H9 (cell line): ENCODE results near the gene LIX1. TPM values are rescaled to one million over a fixed set of nuclear protein-coding genes. Genes with fewer than 3 reads are reported as not detected.

Experiments used
- DNase-seq: peaks from one replicate; pipeline ENCODE4 v3.0.0-alpha.2; 2017
- H2AFZ ChIP-seq: one replicate; pipeline ENCODE4 v1.6.1; 2013; ENCODE audit warnings: mild to moderate bottlenecking, low read length, control low read depth, moderate library complexity
- H2AK5ac ChIP-seq: 2 replicates; pipeline ENCODE4 v1.6.1; 2013; ENCODE audit warnings: low read length, control low read depth, mixed read lengths; ENCODE audit not compliant: insufficient read length
- H2BK120ac ChIP-seq: one replicate; pipeline ENCODE4 v1.6.1; 2013; ENCODE audit warnings: low read depth, mild to moderate bottlenecking, low read length, control low read depth, inconsistent platforms; ENCODE audit not compliant: poor library complexity, severe bottlenecking
- H2BK12ac ChIP-seq: 2 replicates; pipeline ENCODE4 v1.6.1; 2013; ENCODE audit warnings: low read length, control low read depth, mixed read lengths, low read depth; ENCODE audit not compliant: insufficient read length
- H2BK15ac ChIP-seq: 2 replicates; pipeline ENCODE4 v1.6.1; 2013; ENCODE audit warnings: low read depth, low read length, control low read depth
- H2BK20ac ChIP-seq: one replicate; pipeline ENCODE4 v1.6.1; 2013; ENCODE audit warnings: low read depth, mild to moderate bottlenecking, low read length, control low read depth, inconsistent platforms; ENCODE audit not compliant: poor library complexity, severe bottlenecking
- H2BK5ac ChIP-seq: 2 replicates; pipeline ENCODE4 v1.6.1; 2013; ENCODE audit warnings: low read length, control low read depth, mixed read lengths; ENCODE audit not compliant: insufficient read length
- H3K14ac ChIP-seq: 2 replicates; pipeline ENCODE4 v1.6.1; 2013; ENCODE audit warnings: low read length, control low read depth; ENCODE audit not compliant: insufficient read depth
- H3K18ac ChIP-seq: 2 replicates; pipeline ENCODE4 v1.6.1; 2013; ENCODE audit warnings: low read depth, mild to moderate bottlenecking, mixed read lengths, low read length, control low read depth; ENCODE audit not compliant: insufficient read length
- H3K23ac ChIP-seq: 2 replicates; pipeline ENCODE4 v1.6.1; 2013; ENCODE audit warnings: low read length, control low read depth, mixed read lengths, low read depth; ENCODE audit not compliant: insufficient read length
- H3K23me2 ChIP-seq: 2 replicates; pipeline ENCODE4 v1.6.1; 2013; ENCODE audit warnings: low read depth, mild to moderate bottlenecking, mixed read lengths, low read length, control low read depth; ENCODE audit not compliant: insufficient read length, poor library complexity, severe bottlenecking
- H3K27ac ChIP-seq: 2 replicates; pipeline ENCODE4 v1.5.1; 2013; ENCODE audit warnings: low read length, control low read depth, mixed read lengths, low read depth; ENCODE audit not compliant: insufficient read length
- H3K27me3 ChIP-seq: 2 replicates; pipeline ENCODE4 v1.6.1; 2013; ENCODE audit warnings: low read length, control low read depth, inconsistent platforms; ENCODE audit not compliant: insufficient read depth
- H3K4ac ChIP-seq: 2 replicates; pipeline ENCODE4 v1.6.1; 2013; ENCODE audit warnings: low read depth, mild to moderate bottlenecking, control low read depth, inconsistent platforms, low read length, moderate library complexity
- H3K4me1 ChIP-seq: 2 replicates; pipeline ENCODE4 v1.6.1; 2013; ENCODE audit warnings: low read length, control low read depth, inconsistent platforms; ENCODE audit not compliant: insufficient read depth
- H3K4me2 ChIP-seq: 2 replicates; pipeline ENCODE4 v1.6.1; 2013; ENCODE audit warnings: low read length, control low read depth, mixed read lengths; ENCODE audit not compliant: insufficient read length, insufficient read depth
- H3K56ac ChIP-seq: 2 replicates; pipeline ENCODE4 v1.6.1; 2013; ENCODE audit warnings: low read depth, mild to moderate bottlenecking, mixed read lengths, low read length, control low read depth; ENCODE audit not compliant: insufficient read length
- H3K79me1 ChIP-seq: 2 replicates; pipeline ENCODE4 v1.6.1; 2013; ENCODE audit warnings: low read depth, mild to moderate bottlenecking, moderate library complexity, low read length, control low read depth, inconsistent platforms; ENCODE audit not compliant: insufficient read depth, poor library complexity, severe bottlenecking
- H3K79me2 ChIP-seq: 2 replicates; pipeline ENCODE4 v1.6.1; 2013; ENCODE audit warnings: low read length, control low read depth, inconsistent platforms; ENCODE audit not compliant: insufficient read depth
- H3K9ac ChIP-seq: 2 replicates; pipeline ENCODE4 v1.6.1; 2013; ENCODE audit warnings: low read length, control low read depth, mixed read lengths; ENCODE audit not compliant: insufficient read length; ENCODE audit errors: extremely low read depth
- H3K9me3 ChIP-seq: one replicate; pipeline ENCODE4 v1.6.1; 2013; ENCODE audit warnings: low read depth, low read length, inconsistent platforms; ENCODE audit not compliant: control insufficient read depth
- H3T11ph ChIP-seq: one replicate; pipeline ENCODE4 v1.6.1; 2013; ENCODE audit warnings: mild to moderate bottlenecking, low read length, control low read depth, inconsistent platforms
- H4K20me1 ChIP-seq: one replicate; pipeline ENCODE4 v1.6.1; 2013; ENCODE audit not compliant: control insufficient read depth, insufficient read length, insufficient read depth
- H4K5ac ChIP-seq: 2 replicates; pipeline ENCODE4 v1.6.1; 2013; ENCODE audit warnings: low read depth, mild to moderate bottlenecking, mixed read lengths, low read length, control low read depth; ENCODE audit not compliant: insufficient read length
- H4K8ac ChIP-seq: replicated peaks from 2 replicates; pipeline ENCODE4 v1.6.1; 2013; ENCODE audit warnings: low read length, control low read depth, mixed read lengths, low read depth; ENCODE audit not compliant: insufficient read length
- H4K91ac ChIP-seq: 2 replicates; pipeline ENCODE4 v1.6.1; 2013; ENCODE audit warnings: low read depth, mild to moderate bottlenecking, moderate library complexity, mixed read lengths, low read length, control low read depth; ENCODE audit not compliant: insufficient read length
- H3K27ac Mint-ChIP-seq, 3 experiments: 2 replicates in 2 of 3; 3 replicates in 1 of 3; pipeline ENCODE4 v1.8.0; 2020 to 2021; ENCODE audit warnings: mixed read lengths in 3 of 3, mild to moderate bottlenecking in 1 of 3, moderate library complexity in 1 of 3
- H3K27me3 Mint-ChIP-seq: 2 replicates; pipeline ENCODE4 v1.8.0; 2021; ENCODE audit warnings: low read depth, mild to moderate bottlenecking, moderate library complexity, mixed read lengths
- H3K36me3 Mint-ChIP-seq, 3 experiments: 2 replicates in 2 of 3; 3 replicates in 1 of 3; pipeline ENCODE4 v1.8.0; 2020 to 2021; ENCODE audit warnings: low read depth in 3 of 3, mixed read lengths in 3 of 3; ENCODE audit not compliant: insufficient read depth in 1 of 3
- H3K4me1 Mint-ChIP-seq, 2 experiments: 2 replicates each; pipeline ENCODE4 v1.8.0; 2020; ENCODE audit warnings: mixed read lengths in 2 of 2
- H3K4me3 Mint-ChIP-seq, 2 experiments: 2 replicates in 1 of 2; 3 replicates in 1 of 2; pipeline ENCODE4 v1.8.0; 2020 to 2021; ENCODE audit warnings: mild to moderate bottlenecking in 2 of 2, mixed read lengths in 2 of 2, moderate library complexity in 1 of 2
- H3K9me3 Mint-ChIP-seq, 2 experiments: 2 replicates in 1 of 2; 3 replicates in 1 of 2; pipeline ENCODE4 v1.8.0; 2020; ENCODE audit warnings: mild to moderate bottlenecking in 2 of 2, mixed read lengths in 2 of 2, moderate library complexity in 1 of 2
- CTCF ChIP-seq: fragments of 200-600 bp; sonication (generic); conservative IDR thresholded peaks from 3 replicates; pipeline ENCODE4 v1.8.0; 2021; ENCODE audit warnings: antibody characterized with exemption, mild to moderate bottlenecking
- WGBS: extraction: QIAGEN DNeasy Blood & Tissue Kit; methylation state at CpG from one replicate; pipeline ENCODE4 v1.1.7; 2013; ENCODE audit warnings: missing lambda C conversion rate, low lambda C conversion rate, mixed read lengths; ENCODE audit not compliant: insufficient read length; ENCODE audit errors: extremely low coverage; 5-methylcytosine and 5-hydroxymethylcytosine counted together
- total RNA-seq: library from RNA; stranded (reverse); gene quantifications from 2 replicates; pipeline ENCODE4 v1.2.1, GENCODE V29; 2021

LIX1 gene
- total RNA-seq, 1 experiment from 2014 or later, result 0.13 TPM

- Histone ChIP-seq H3K4me2 (no peak overlapping the region), H2BK12ac (no peak overlapping the region), H4K91ac (no peak overlapping the region), H3K9me3 (no peaks in the 10 kb centered on the region), H2BK120ac (no peak overlapping the region), H3K9ac (no peak overlapping the region), H2BK20ac (no peak overlapping the region), H3T11ph (no peak overlapping the region), H3K56ac (no peak overlapping the region), H2AK5ac (no peak overlapping the region), H3K27me3 (no peaks in the 10 kb centered on the region), H2AFZ (no peak overlapping the region), H3K4ac (no peak overlapping the region), H3K23me2 (no peaks in the 10 kb centered on the region), H3K14ac (no peak overlapping the region), H4K5ac (no peak overlapping the region), H2BK5ac (no peak overlapping the region), H4K20me1 (no peaks in the 10 kb centered on the region), H3K27ac (no peak overlapping the region), H3K79me1 (no peaks in the 10 kb centered on the region), H3K23ac (no peak overlapping the region), H3K79me2 (no peaks in the 10 kb centered on the region), H3K4me1 (no peaks in the 10 kb centered on the region), H3K18ac (no peak overlapping the region), H4K8ac (no peak overlapping the region), H2BK15ac (no peak overlapping the region)
- Mint-ChIP-seq H3K4me3 (no peak overlapping the region), H3K4me1 (no peaks in the 10 kb centered on the region), H3K27me3 (no peaks in the 10 kb centered on the region; the same call in 1 of the 2 replicates), H3K27ac (no peak overlapping the region; a peak in 1 of 7 replicates), H3K9me3 (peaks cover 12 to 15% of the 10 kb centered on the region in 2 experiments), H3K36me3 (peaks cover 6 to 21% (median 7%) of the 10 kb centered on the region in 3 experiments; a peak in 6 of 7 replicates)
- no peak for TF ChIP-seq CTCF
- DNase-seq, result no peak
- WGBS, result no CpG with 5 or more reads among the region's 2 CpGs
These were observed 15.3 kb upstream of the LIX1 start for GRCh38 chr5:97157689-97158088.
